Tongue (tissue), 2 donors: ENCODE data around the gene CTSH. TPM values are rescaled to one million over a fixed set of nuclear protein-coding genes. Genes with fewer than 3 reads are reported as not detected.

Experiments used
- DNase-seq: peaks from one replicate; pipeline ENCODE4 v3.0.0-alpha.2; 2015
- total RNA-seq: library from RNA; depleted of rRNA; stranded (reverse); fragments of >200 nt; gene quantifications from one replicate; pipeline ENCODE4 v1.2.3, GENCODE V29; 2014

CTSH gene, protein sequence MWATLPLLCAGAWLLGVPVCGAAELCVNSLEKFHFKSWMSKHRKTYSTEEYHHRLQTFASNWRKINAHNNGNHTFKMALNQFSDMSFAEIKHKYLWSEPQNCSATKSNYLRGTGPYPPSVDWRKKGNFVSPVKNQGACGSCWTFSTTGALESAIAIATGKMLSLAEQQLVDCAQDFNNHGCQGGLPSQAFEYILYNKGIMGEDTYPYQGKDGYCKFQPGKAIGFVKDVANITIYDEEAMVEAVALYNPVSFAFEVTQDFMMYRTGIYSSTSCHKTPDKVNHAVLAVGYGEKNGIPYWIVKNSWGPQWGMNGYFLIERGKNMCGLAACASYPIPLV
- total RNA-seq: 43.0 TPM

DNA sequence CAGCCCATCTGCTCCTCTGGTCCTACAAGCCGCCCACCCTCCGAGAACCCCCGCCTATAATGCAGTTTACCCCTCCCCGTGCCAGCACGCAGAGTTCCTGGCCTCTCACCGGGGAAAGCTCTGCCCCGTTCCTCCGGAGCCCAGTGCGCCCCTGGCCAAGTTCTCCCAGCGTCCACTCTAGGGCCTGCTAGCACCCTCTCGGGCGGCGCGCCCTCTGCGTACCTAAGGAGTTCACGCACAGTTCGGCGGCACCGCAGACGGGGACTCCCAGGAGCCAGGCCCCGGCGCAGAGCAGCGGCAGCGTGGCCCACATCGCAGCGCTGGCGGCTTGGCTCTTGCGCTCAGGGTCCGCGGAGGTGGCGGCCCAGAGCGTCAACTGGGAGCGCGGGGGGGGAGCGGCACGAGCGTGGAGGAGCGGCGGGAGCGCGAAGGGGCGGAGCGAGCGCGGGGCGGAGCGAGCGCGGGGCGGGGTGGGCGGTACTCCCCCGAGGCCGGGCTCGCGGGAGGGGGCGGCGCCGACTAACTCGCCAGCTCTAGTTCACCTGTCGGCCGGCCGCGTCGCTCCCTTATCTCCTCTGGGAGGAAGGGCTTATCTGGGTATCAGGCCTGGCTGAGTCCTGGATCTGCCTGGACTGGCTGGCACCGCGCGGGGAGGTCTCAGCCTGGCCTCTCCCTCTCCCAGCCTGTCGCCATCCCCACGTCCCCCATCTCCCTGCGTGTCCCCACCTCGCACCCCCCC lies at the start of gene CTSH:
Gene CTSH (minus strand): TSS at position 378 of the 739 bp plus-strand sequence. CDS start 65 bp downstream, at position 313.
- DNase-seq: peak; percentile 67

DNA sequence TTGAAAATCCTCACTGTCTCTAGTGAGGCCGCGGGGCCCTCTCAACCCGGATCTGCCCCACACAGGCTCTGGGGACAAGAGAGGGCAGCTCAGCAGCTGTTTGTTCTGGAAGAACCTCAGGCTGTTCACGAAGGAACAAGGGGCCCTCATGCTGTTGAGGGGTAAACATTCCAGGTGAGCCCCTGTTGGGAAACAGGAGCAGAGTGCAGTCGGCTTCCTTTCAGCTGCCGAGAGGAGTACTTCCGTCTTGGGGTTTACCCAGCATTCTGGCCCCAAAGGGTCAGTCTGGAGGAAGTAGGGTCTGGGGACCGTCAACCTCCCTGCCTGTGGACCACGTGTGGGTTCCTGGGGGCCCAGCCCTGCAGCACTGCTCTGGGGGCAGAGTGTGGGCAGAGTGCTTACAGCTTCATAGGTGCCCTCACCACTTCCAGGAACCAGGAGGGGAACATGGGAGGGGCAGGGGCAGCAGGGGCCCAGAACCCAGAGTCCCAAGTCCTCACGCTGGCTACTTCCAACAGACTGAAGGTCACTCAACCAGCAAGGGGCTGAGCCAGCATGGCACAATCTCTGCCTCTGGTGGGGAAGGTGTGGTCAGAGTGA lies 49.2 kb upstream of the CTSH start:
- peak; percentile 19 for DNase-seq

DNA sequence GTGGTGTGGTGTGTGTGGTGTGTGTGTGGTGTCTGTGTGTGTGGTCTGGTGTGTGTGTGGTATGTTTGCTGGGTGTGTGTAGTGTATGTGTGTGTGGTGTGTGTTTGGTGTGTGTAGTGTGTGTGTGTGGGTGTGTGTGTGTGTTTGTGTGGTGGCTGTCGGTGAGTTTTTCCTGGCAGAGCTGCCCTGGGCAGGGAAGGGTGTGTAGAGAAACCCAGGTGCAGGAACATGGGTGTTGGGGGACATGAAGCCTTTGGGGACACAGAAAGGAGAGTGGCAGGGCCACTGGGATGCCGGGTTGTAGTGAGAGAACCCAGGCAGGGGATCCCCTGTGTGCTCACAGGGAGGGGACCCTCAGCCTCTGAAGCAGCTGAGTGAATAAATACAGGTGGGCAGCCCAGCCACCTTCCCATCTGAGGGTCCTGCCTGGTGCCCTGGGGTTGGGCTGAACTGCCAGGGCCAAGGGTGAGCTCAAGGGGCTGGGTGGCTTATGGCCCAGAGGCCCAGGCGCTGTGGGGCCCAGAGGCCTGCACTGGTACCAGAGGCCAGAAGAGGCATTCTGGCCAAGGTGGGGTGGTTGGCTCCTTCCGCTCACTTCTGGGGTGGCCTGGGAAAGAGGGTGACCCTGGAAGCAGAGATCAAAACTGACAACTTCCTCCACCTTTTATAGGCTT lies 48.5 kb upstream of the CTSH start:
- no peak for DNase-seq

DNA sequence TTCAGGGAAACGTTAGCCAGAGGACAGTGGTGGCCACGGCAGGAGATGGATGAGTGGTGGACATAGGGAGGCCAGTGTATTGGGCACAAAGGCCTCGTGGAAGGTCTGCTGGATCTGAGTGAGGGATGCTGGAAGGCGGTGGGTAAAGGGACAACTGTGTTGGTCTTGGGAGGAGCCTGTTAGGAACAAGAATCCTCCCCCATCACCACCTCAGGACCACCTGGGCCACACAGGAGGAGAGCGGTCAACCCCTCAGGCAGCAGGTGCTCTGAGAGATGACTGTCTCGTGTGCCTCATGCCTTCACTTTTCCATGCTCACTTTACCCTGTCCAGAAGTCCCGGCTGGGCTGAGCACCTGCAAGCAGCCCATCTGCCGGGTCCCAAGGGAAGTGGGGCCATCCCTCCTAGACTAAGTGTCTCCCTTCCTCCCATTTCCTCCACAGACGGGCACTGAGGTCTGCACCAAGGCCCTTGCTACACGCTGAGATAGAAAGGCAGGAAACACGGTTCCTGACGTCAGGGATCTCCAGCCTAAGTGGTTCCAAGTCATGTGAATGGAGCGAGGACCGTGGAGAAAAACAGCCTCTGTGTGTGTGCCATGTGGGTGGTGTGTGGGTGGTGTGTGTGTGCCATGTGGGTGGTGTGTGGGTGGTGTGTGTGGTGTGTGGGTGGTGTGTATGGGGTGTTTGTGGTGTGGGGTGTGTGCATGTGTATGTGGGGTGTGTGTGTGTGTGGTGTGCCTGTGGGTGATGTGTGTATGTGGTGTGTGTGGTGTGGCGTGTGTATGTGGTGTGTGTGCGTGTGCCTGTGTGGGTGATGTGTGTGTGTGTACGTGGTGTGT lies 47.8 kb upstream of the CTSH start:
- no peak for DNase-seq

DNA sequence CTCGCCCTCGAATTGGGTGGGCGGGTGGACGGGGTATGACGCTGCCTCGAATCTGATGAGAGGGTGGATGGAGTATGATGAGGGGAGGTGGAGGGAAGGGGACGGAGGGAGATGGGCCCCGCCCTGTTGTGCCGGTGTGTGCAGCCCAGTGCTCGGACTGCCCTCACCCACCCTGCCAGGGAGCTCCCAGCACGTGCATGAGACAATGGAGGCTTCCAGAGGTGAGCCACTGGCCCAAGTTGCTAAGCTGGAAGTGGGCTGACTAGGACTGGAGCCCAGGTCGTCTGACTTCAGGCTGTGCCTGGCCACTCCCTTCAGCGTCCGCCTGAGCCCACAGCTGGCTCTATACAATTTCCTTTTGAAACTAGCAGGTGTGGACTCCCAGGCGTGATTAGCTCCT lies 47.0 kb upstream of the CTSH start:
- DNase-seq: no peak

DNA sequence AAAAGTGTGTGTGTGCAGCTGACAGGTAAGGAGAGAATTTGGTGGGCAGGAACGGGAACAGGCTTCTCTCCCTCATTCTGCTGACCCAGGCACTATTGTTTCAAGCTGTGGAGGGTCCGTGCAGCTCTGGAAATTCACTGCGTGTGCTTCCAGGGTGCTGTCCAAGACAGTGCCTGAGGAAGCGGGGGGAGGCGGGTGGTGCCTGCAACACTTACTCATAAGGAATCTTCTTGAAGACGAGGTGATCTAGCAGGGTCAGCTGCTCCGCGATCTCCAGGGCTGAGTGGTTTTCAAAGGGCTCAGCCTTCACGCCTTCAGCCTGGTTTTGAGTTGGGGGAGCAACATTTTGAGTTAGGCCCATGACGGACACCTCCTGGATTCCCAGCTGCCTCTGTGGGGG lies 46.6 kb upstream of the CTSH start:
- DNase-seq: no peak

DNA sequence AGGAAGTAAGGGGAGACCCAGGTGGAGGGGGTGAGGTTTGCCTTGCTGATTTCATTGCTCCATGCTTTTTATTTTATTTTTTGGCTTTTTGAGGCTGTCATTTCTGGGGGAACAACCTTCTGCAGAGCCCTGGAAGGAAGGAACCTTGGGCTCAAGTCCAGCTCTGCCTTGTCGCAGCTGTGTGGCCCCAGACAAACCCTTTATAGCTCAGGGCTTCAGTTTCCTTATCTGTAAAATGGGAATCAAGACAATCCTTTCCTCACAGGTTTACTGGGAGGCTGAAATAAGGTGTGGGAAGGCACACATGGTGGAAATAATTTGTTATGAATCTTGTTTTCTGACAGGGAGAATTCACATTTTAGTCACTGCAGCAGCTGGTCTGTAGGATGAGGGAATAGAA lies 45.4 kb upstream of the CTSH start:
- no peak for DNase-seq

DNA sequence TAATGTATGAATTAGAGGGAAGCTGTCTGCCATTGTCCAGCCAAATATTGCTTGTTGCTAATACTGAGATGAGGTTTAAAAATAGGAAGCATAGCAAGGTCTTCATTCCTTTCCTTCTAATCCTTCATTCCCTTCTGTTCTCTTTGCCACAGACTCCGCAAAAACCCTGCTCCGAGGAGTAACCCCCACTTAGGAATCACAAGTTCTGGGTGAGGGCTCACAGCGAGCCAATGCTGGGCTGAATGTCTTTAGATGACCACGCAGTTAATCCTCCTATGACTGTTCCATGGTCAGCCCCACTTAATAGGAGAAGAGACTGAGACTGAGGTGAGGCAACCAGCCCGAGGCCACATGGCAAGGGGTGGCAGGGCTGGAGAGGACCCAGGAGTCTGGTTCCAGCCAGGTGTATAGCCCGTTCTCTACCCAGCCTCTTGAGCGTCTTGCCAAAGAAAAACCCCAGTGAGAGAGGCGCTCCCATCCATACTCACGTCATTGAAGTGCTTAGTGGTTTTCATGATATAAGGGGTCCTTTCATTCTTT lies 44.9 kb upstream of the CTSH start:
- DNase-seq: no peak

DNA sequence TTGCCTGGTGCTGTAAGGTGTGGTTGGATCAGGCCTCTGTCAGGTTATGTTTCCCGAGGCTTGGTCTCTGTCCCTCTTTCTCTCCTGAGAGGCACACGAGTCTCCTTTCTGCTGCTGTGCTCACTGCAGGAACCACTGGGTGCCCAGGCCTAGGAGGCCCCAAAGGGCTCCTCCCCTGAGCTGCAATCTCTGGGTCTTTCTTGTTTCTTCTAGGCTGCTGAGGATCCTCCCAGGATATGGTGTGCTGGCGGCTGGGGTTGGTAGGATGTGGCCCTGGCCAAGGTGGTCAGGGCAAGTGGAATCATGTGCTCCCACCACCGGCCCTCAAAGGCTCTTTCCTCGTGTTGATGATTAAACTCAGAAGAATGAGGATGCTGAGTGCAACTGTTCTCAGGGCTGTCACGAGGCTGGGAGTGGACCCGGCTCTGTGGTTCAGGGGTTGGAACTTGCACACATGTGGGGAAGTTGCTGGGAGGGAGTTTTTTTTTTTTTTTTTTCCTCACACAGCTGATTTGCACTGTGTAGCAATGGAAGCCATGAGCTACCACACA lies 43.6 kb upstream of the CTSH start:
- peak; percentile 35 for DNase-seq

DNA sequence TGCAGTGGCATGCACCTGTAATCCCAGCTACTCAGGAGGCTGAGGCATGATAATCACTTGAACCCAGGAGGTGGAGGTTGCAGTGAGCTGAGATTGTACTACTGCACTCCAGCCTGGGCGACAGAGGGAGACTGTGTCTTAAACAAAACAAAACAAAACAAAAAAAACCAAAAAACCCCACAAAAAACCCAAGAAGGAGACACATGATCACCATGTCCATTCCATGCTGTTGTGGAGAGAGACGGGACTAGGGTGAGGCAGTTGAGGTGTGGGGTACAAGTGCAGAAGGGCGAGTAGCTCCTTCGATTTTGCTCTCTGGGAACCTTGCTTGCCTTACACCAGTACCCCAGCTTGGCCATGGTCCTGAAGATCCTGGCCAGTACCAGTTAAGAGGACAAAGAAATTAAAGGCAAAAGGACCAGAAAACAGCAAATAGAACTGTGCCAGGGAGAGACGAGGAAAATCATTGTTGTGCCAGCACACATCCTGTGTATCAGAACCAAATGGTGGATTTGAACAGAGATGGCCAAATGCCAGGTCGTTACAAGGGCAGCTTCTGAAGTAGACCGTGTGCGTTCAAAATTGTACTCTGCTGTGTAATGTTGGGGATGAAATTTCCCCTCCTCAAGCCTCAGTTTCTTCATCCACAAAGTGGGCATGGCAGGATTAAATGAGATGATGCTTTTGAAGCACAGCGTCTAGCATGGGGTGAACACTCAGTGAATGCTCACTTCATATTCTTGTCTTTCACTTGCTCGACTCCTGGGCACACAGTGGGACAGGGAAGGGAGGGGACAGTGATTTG lies 42.9 kb upstream of the CTSH start:
- DNase-seq: no peak

DNA sequence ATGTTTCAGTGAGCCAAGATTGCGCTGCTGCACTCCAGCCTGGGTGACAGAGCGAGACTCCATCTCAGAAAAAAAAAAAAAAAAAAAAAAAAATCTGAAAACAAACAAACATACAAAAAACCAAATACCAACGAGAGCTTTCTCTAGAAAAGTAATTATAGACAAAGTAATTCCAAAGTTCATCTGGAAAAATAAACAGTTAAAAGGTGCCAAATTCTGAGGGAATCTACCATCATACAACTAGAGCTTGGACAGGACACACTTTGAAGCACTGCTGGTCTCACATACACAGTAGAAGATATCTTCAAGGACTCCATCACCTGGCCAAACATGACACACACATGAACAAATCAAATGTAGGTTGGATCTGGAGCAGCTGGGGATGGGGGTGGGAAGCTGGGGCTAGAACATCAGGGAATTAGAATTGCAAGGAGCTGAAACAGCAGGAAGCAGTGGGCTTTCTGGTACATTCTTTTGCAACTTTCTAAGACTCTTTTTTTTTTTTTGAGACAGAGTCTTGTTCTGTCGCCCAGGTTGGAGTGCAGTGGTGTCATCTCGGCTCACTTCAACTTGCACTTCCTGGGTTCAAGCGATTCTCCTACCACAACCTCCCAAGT lies 41.1 kb upstream of the CTSH start:
- no peak for DNase-seq

DNA sequence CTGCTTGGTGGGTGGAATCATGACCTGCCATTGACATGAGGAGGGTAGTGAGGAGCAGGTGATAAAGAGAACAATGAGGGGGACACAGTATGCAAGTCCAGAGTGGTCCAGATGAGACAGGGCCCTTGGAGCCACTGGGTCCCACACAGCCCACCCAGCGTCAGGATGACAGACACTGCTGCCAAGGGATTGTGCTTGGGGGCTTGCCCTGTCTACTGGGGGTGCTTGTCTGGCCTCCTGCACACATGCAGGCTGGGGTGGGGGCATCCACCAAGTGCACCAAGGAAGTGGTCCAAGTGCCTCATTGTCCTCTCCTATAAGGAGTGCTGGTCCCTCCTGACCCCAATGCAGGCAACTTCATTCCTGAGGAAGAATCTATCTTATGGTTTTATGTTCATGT lies 39.2 kb upstream of the CTSH start:
- no peak for DNase-seq

DNA sequence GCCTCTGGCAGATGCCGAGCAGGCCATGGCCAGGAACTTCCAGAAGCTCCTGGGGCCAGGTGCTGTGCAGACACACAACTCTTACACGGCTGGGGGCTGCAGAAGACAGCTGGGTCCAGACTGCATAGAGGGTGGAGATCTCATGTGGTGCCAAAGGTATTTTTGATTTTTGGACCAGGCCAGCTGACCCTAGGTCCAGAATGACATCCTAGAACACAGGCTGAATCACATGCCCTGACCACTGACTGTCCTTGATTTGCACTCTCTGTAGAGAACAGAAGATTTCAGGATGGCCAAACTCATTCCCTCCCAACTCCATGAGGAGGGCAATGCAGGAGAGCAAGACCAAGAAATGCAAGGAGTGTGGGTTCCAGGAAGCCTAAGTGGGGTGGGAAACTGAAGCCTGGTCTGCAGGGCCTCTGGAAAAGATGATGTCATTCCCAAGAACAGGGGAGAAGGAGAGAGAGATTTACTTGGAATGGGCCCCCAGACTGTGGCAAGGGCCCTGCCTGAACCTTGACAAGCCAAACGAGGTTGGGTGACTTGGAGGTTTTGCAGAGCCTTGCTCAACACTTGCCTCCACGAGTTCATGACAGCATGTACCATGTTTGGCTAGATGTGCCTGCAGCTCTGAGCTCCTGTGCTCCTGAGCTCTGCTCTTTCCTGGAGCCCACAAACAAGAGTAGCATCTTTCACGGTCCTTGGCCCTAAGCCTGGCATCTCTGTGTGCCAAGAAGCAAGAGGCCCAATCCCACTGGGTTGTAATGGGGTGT lies 38.5 kb upstream of the CTSH start:
- no peak for DNase-seq

DNA sequence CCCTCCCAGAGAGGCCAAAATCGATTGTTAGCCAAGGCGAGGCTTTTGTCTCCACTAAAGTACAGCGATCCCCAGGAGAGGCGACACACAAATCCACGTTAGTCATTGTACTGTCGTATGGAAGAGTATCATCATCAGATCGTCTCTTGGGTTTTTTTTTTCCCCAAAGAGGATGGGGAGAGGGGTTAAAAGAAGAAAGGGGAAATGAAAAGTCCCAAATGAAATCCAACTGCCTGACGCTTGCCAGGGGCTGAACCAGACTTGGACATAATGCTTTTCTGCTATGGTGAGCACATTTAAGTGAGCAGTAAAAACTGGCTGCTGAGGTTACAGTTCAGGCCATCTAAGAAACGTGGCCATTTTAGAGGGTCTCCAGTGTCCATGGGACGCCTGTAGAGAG lies 37.9 kb upstream of the CTSH start:
- DNase-seq: no peak

DNA sequence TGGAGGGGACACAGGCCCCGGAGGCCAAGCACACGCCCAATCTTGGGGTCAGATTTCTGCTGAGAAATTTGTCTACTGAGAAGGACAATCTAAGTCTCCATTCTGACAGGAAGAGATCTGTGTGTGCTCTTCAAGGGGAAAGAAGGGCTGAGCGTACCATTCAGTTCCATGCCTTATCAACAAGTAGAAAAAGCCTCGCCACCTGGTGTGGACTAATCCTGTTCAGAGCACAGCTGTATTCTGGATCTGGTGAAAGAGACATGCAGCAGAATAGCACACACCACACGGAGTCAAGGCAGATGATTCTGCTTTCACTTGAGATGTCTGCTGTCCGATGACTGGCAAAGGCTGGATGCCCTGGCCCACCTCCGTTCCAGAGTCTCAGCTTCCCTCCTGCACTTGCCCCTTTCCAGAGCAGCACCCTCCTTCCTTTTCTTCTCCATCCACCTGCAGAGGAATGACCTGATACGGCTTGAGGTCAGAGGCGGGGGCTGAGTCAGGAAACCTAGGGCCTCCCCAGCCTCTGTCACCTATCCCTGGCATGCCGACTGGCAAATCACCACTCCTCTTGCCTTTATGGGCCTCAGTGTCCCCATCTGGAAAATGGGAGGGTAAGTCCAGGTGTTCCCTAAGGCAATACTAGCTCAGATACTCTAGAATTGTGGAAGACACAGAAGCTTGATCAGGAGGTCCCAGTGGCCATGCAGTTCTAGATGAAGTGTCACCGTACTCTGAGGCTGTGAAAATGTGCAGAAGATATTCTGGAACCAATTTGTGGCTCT lies 36.9 kb upstream of the CTSH start:
- peak; percentile 35 for DNase-seq

DNA sequence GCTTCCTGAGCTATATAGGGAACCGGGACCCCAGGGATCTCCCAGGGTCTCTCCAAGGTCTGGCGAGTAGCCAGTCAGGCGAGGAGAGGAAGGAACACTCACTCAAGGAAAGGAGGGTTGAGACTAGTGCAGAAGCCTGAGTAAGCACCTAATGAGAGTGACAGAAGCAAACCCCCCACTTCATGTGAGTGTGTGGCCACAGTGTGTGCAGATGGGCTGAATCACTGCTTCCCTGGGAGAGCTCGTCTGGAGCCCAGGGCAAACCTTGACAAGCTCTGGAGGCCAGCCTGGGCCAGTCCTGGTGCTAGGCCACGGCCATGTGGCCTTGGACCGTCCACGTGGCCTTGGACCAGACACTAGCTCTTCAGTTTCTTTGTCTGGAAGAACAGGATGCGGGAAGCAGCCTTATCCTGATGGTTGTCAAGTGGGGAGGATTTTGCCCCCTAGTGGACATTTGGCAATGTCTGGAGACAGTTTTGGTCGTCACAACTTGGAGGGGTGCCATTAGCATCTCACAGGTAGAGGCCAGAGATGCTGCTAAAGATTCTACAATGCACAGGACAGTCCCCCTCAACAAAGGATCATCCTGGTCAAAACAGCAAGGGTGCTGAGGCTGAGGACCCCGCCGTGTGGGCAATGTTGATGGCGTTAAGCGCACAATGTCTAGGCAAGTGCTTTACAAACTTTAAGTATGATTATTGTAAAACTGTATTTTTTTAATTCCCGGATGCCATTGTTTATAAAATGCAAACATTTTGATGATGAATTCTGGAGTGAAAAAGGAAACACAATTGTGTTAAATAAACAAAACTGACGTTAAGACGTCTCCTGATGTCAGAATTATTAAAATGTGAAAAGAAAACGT lies 34.8 kb upstream of the CTSH start:
- peak; percentile 77 for DNase-seq

DNA sequence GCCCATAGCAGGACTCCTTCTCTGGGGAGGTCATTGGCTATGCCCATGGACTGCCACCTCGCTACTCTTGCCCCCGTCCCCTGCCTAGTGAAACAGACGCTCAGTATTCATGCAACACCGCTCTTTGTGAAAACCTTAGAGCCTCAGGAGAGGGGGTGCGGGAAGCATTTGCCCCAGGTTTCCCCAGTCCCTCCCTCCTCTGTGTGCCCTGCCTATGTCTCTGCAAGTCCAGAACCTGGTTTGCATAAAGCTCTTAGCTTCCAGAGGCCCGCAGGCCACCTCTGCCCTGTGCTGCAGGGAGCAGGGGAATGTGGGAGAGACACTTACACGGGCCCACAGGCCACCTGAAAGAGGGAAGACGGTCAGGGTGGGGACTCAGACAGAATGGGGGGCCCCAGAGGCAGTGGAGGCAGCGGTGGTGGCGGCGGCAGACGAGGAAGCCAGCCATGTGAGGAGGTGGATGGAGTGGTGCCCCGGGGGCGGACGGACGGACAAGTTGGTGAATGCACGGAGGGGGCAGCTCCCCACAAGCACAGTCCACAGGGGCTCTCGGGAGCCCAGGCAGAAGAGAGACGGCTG lies 33.8 kb upstream of the CTSH start:
- no peak for DNase-seq
